ENCODE data around the gene COL1A2.

COL1A2 gene

GRCh38 chr7:94386416-94386815, 8.3 kb upstream of the COL1A2 start:
- no peak for DNase-seq

GRCh38 chr7:94388540-94388939, 6.2 kb upstream of the COL1A2 start:
- no peak for DNase-seq

- DNase-seq, result no peak
These were observed 5.3 kb upstream of the COL1A2 start for GRCh38 chr7:94389381-94389780.

GRCh38 chr7:94391726-94392392, 2.8 kb upstream of the COL1A2 start:
- no peak for DNase-seq

GRCh38 chr7:94392393-94392786, 2.3 kb upstream of the COL1A2 start:
- no peak for DNase-seq

GRCh38 chr7:94393246-94394108, 1.2 kb upstream of the COL1A2 start:
- no peak for DNase-seq

- no peak for DNase-seq
These were observed 622 bp upstream of the COL1A2 start for GRCh38 chr7:94394109-94394436.

- peak; percentile 41 for DNase-seq
These were observed 694 bp downstream of the COL1A2 start for GRCh38 chr7:94395141-94396036.

- DNase-seq, result no peak
These were observed 1.3 kb downstream of the COL1A2 start for GRCh38 chr7:94396037-94396431.

- no peak for DNase-seq
These were observed 1.9 kb downstream of the COL1A2 start for GRCh38 chr7:94396596-94396995.

GRCh38 chr7:94397722-94398121, 3.0 kb downstream of the COL1A2 start:
- no peak for DNase-seq

GRCh38 chr7:94398841-94399240, 4.1 kb downstream of the COL1A2 start:
- no peak for DNase-seq

- no peak for DNase-seq
These were observed 5.3 kb downstream of the COL1A2 start for GRCh38 chr7:94400022-94400421.

- no peak for DNase-seq
These were observed 6.1 kb downstream of the COL1A2 start for GRCh38 chr7:94400643-94401427.

GRCh38 chr7:94401428-94401814, 6.7 kb downstream of the COL1A2 start:
- DNase-seq, result no peak

- DNase-seq, result no peak
These were observed 8.9 kb downstream of the COL1A2 start for GRCh38 chr7:94403546-94403945.

GRCh38 chr7:94405506-94405905, 10.8 kb downstream of the COL1A2 start:
- no peak for DNase-seq

- no peak for DNase-seq
These were observed 12.0 kb downstream of the COL1A2 start for GRCh38 chr7:94406696-94407095.

GRCh38 chr7:94409200-94409948, 14.7 kb downstream of the COL1A2 start:
- no peak for DNase-seq

GRCh38 chr7:94410413-94411187, 15.9 kb downstream of the COL1A2 start:
- no peak for DNase-seq

- DNase-seq, result no peak
These were observed 16.4 kb downstream of the COL1A2 start for GRCh38 chr7:94411188-94411466.

Data from 8988T (cell line).